Stomach (tissue), 9 donors: Measurements from ENCODE around the gene FGF14. TPM values are rescaled to one million over a fixed set of nuclear protein-coding genes. Genes with fewer than 3 reads are reported as not detected.

ENCODE experiments used
- DNase-seq, 2 donors: peaks; one replicate each; pipeline versions ENCODE4 v3.0.0 to v3.0.0-alpha.2; 2013 to 2019
- H3K27ac ChIP-seq, 5 donors: fragments of 200-600 bp in 4 of 5; sonication (generic) in 4 of 5; one replicate each; pipeline ENCODE4 v1.5.1; 2013 to 2019; ENCODE audit warnings: mild to moderate bottlenecking in 1 of 5, moderate library complexity in 1 of 5
- H3K27me3 ChIP-seq, 3 donors: fragments of 200-600 bp; sonication (generic); one replicate each; pipeline ENCODE4 v1.5.1; 2017 to 2019; ENCODE audit warnings: mixed run types in 1 of 3
- H3K36me3 ChIP-seq, 4 donors: fragments of 200-600 bp; sonication (generic); 1 replicate in 3 of 4; 2 replicates in 1 of 4; pipeline ENCODE4 v1.5.1; 2016 to 2019
- H3K4me1 ChIP-seq, 4 donors: fragments of 200-600 bp; sonication (generic); one replicate each; pipeline ENCODE4 v1.5.1; 2016 to 2019
- H3K4me3 ChIP-seq, 4 donors: fragments of 200-600 bp; sonication (generic) in 3 of 4; one replicate each; pipeline ENCODE4 v1.5.1; 2016 to 2019; ENCODE audit warnings: mild to moderate bottlenecking in 1 of 4
- H3K9me3 ChIP-seq, 4 donors: fragments of 200-600 bp; sonication (generic); one replicate each; pipeline ENCODE4 v1.5.1; 2016 to 2019
- EP300 ChIP-seq: sonication (generic); formaldehyde crosslinking; IDR thresholded peaks from one replicate; pipeline ENCODE4 v1.6.1; 2017; ENCODE audit warnings: antibody characterized with exemption
- POLR2A ChIP-seq, 4 donors: fragments of 450-650 bp; IDR thresholded peaks; one replicate each; pipeline ENCODE4 v1.6.1; 2016; ENCODE audit warnings: antibody characterized with exemption in 4 of 4, control low read depth in 2 of 4, mild to moderate bottlenecking in 1 of 4, moderate library complexity in 1 of 4
- POLR2AphosphoS5 ChIP-seq, 3 donors: sonication (generic); formaldehyde crosslinking; IDR thresholded peaks; one replicate each; pipeline ENCODE4 v1.6.1; 2016; ENCODE audit warnings: antibody characterized with exemption in 3 of 3
- WGBS, 5 donors: extraction: QIAGEN DNeasy Blood & Tissue Kit in 3 of 5; methylation state at CpG; one replicate each; pipeline versions ENCODE4 v1.1.5 to v1.1.7; 2013 to 2018; 5-methylcytosine and 5-hydroxymethylcytosine counted together
- intact Hi-C: fragments of 100-400 bp; cut with DNase I; formaldehyde crosslinking; loops from one replicate; pipeline ENCODE4 v1.15.1; 2023; ENCODE audit warnings: low total_unique reads
- polyA plus RNA-seq, 3 donors: library from polyadenylated mRNA; stranded (reverse); fragments of 200-250 nt; gene quantifications; one replicate each; pipeline ENCODE4 v1.2.3, GENCODE V29; 2013
- total RNA-seq, 5 donors: library from RNA; depleted of rRNA; stranded (reverse); fragments of >200 nt; gene quantifications; one replicate each; pipeline versions ENCODE4 v1.1.0 to v1.2.3, GENCODE V29; 2014 to 2016
- TF ChIP-seq, protein P1 (sequence below), 7 experiments: fragments of 450-650 bp in 4 of 7; fragments of 200-600 bp in 3 of 7; sonication (generic) in 3 of 7; IDR thresholded peaks; one replicate each; pipeline ENCODE4 v1.5.1; 2016 to 2019; ENCODE audit warnings: antibody characterized with exemption in 7 of 7, control low read depth in 2 of 7, mild to moderate bottlenecking in 1 of 7
- donor health status: healthy with polysubstance abuse.
- donor health status: Bipolar disorder and iron deficiency.
- donor health status: healthy.

FGF14 gene
- total and polyA plus RNA-seq, 8 donors = 0.08 to 6.6 (median 0.54) TPM

- Histone ChIP-seq H3K9me3 (no peaks in the 10 kb centered on the region), H3K4me1 (no peaks in the 10 kb centered on the region), H3K27ac (no peak overlapping the region), H3K4me3 (no peak overlapping the region), H3K27me3 (peaks cover 0 to 3% (median 0%) of the 10 kb centered on the region in 3 donors), H3K36me3 (no peaks in the 10 kb centered on the region)
- intact Hi-C loops = no loop called here
- no peak for DNase-seq
- WGBS, 5 donors = 82 to 90% (median 85%) methylated on average over 3 of the region's 3 CpGs
- TF ChIP-seq POLR2AphosphoS5 (IDR thresholded peaks at IDR 0.05) (no peak), EP300 (no peak), POLR2A (IDR thresholded peaks at IDR 0.05) (no peak)
- TF ChIP-seq, protein P1, sequence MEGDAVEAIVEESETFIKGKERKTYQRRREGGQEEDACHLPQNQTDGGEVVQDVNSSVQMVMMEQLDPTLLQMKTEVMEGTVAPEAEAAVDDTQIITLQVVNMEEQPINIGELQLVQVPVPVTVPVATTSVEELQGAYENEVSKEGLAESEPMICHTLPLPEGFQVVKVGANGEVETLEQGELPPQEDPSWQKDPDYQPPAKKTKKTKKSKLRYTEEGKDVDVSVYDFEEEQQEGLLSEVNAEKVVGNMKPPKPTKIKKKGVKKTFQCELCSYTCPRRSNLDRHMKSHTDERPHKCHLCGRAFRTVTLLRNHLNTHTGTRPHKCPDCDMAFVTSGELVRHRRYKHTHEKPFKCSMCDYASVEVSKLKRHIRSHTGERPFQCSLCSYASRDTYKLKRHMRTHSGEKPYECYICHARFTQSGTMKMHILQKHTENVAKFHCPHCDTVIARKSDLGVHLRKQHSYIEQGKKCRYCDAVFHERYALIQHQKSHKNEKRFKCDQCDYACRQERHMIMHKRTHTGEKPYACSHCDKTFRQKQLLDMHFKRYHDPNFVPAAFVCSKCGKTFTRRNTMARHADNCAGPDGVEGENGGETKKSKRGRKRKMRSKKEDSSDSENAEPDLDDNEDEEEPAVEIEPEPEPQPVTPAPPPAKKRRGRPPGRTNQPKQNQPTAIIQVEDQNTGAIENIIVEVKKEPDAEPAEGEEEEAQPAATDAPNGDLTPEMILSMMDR (IDR thresholded peaks at IDR 0.05) = no peak
Measured at GRCh38 chr13:101881593-101881992, 520.3 kb downstream of the FGF14 start.

- WGBS, 5 donors = 75 to 82% (median 77%) methylated on average over 4 of the region's 4 CpGs
- no peak for DNase-seq
Measured at GRCh38 chr13:101880581-101880980, 521.3 kb downstream of the FGF14 start.

DNA sequence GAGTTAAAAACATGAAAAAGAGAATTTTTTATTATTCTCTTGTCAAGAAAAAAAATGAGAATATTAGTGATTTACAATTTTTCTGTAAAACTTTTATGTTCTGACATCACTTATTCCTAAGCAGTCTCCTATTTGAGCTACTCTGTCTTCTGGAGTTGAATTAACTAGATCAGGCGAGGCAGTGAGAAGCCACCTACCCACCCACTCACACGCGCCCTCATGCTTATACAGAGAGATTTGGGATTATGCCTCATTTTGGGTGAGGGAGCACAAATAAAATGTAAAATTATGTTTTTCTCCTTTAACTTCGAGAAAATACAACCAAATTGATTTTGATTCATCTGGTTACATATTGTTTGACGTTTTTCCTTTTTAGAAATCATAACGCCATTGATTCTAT is 524.9 kb downstream of the FGF14 start:
- Histone ChIP-seq H3K4me3 (no peak overlapping the region), H3K9me3 (no peaks in the 10 kb centered on the region), H3K27ac (no peak overlapping the region), H3K4me1 (no peaks in the 10 kb centered on the region), H3K36me3 (no peaks in the 10 kb centered on the region), H3K27me3 (peaks cover 0 to 3% (median 0%) of the 10 kb centered on the region in 3 donors)
- WGBS, 5 donors = 69 to 87% (median 76%) methylated on average over 6 of the region's 6 CpGs
- intact Hi-C loops = no loop called here
- DNase-seq = no peak
- no peak for TF ChIP-seq EP300
- TF ChIP-seq, protein P1 (IDR thresholded peaks at IDR 0.05) = no peak
- no peak for TF ChIP-seq POLR2A (IDR thresholded peaks at IDR 0.05)
- TF ChIP-seq POLR2AphosphoS5 (IDR thresholded peaks at IDR 0.05) = no peak

More at GRCh38 chr13:101880581-101880980, 521.3 kb downstream of the FGF14 start:
- Histone ChIP-seq H3K9me3 (no peaks in the 10 kb centered on the region), H3K27ac (no peak overlapping the region), H3K4me3 (no peak overlapping the region), H3K36me3 (no peaks in the 10 kb centered on the region), H3K27me3 (peaks cover 0 to 3% (median 0%) of the 10 kb centered on the region in 3 donors), H3K4me1 (no peaks in the 10 kb centered on the region)
- TF ChIP-seq POLR2A (IDR thresholded peaks at IDR 0.05) (no peak), EP300 (no peak), POLR2AphosphoS5 (IDR thresholded peaks at IDR 0.05) (no peak)
- TF ChIP-seq, protein P1 (IDR thresholded peaks at IDR 0.05) = no peak
- intact Hi-C loops = no loop called here

DNA sequence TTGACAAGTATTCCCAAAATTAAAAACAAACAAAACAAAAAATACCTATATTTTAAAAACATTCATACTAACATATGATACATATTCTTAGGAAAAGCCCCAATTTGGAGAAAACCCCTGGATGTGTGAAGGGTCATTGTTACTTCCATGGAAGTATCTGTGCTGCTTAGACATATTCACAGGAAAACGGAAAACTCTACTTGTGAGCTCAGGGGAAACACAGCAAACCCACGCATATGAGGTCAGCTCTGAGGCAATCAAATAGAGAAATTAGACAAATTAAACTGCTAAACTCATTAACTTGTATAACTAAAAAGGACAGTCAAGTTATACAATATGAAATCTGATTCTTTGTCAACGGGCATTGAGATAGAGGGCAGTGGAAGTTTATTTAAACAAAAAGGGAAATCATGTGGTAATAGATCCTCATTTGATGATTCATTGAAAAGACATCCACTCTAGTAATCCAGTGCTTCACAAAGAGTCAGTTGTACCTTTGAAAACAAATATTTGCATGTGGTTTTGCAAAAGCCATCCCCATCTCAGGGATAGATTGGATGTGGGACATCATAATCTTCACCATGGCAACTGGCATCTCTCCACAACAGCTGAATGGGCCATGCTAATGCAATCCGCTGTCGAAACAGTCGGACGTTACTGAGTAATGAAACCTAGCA is 526.0 kb downstream of the FGF14 start:
- Histone ChIP-seq H3K4me3 (no peak overlapping the region), H3K9me3 (no peaks in the 10 kb centered on the region), H3K36me3 (no peaks in the 10 kb centered on the region), H3K27me3 (peaks cover 0 to 3% (median 0%) of the 10 kb centered on the region in 3 donors), H3K4me1 (no peaks in the 10 kb centered on the region), H3K27ac (no peak overlapping the region)
- intact Hi-C loops = no loop called here
- WGBS, 5 donors = 60 to 72% (median 66%) methylated on average over 7 of the region's 7 CpGs
- TF ChIP-seq POLR2AphosphoS5 (IDR thresholded peaks at IDR 0.05) = no peak
- DNase-seq = peak in 1 of 2 donors; percentile 16

DNA sequence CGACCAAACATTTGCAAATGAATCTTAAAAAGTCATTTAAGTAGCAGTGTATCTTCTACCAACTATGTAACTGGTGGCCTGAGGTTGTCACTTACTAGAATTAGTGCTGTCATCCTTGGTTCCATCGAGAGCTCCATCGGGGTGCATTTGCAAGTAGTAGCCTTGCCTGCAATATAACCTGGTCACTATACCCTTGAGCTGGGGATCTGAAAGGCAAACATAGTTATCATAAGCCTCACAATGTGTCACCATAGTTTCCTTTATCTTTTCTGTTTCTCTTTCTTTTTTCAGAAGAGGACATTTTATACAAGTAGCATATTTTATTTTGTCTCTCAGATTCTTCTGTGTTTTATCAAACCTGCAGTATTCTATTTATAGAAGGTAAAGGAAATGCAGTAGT is 526.8 kb downstream of the FGF14 start:
- no peaks in the 10 kb centered on the region for H3K4me1 ChIP-seq
- TF ChIP-seq POLR2AphosphoS5 (IDR thresholded peaks at IDR 0.05) = no peak
- no peak for TF ChIP-seq POLR2A (IDR thresholded peaks at IDR 0.05)
- TF ChIP-seq, protein P1 (IDR thresholded peaks at IDR 0.05) = no peak
- no peak for TF ChIP-seq EP300
- 65 to 73% (median 66%) methylated on average over 3 of the region's 3 CpGs for WGBS, 5 donors
- H3K9me3 ChIP-seq = no peaks in the 10 kb centered on the region
- no peak overlapping the region for H3K4me3 ChIP-seq
- DNase-seq = no peak
- intact Hi-C loops = no loop called here
- H3K36me3 ChIP-seq = no peaks in the 10 kb centered on the region
- H3K27me3 ChIP-seq = peaks cover 0 to under 1% (median 0%) of the 10 kb centered on the region in 3 donors
- H3K27ac ChIP-seq = no peak overlapping the region
